ENCODE measurements around the gene XRRA1.
"Not testable (repeated sequence)": the region's sequence is repeated elsewhere in the genome, so short reads cannot be mapped to it uniquely, and the experiment has no call there.

Gene XRRA1

DNA sequence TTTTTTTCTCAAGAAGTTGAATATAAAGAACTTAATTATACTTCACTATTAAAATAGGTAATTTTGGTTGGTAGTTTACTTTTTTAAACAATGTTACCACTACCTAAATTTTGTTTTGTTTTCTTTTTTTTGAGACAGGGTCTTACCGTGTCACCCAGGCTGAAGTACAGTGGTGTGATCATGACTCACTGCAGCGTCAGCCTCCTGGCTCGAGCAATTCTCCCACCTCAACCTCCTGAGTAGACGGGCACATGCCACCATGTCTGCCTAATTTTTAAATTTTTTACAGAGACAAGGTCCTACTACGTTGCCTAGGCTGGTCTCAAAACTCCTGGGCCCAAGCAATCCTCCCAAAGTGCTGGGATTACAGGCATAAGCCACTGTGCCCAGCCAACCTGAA, 17.8 kb upstream of the XRRA1 start:
- H3F3A ChIP-seq (ENCODE audit: low read depth): no peaks in the 10 kb centered on the region
- peaks cover 7% of the 10 kb centered on the region for H3K4me1 ChIP-seq (ENCODE audit: insufficient read depth, low read length, poor library complexity, severe bottlenecking)
- no peak overlapping the region for H3K4me2 ChIP-seq (ENCODE audit: low read depth, low read length, poor library complexity, severe bottlenecking)
- peaks cover 62% of the 10 kb centered on the region for H3K79me2 ChIP-seq (ENCODE audit: insufficient read depth, low read length)
- H3K9ac ChIP-seq (ENCODE audit: low read depth, low read length, poor library complexity, severe bottlenecking): no peak overlapping the region
- no peaks in the 10 kb centered on the region for H3K27me3 ChIP-seq (ENCODE audit: insufficient read depth, low read length, poor library complexity, severe bottlenecking)
- no peak overlapping the region for H2AFZ ChIP-seq (ENCODE audit: low read length)
- TF ChIP-seq EZH2phosphoT487 (IDR thresholded peaks at IDR 0.05; ENCODE audit: borderline replicate concordance): no peak
- TF ChIP-seq, protein P1, sequence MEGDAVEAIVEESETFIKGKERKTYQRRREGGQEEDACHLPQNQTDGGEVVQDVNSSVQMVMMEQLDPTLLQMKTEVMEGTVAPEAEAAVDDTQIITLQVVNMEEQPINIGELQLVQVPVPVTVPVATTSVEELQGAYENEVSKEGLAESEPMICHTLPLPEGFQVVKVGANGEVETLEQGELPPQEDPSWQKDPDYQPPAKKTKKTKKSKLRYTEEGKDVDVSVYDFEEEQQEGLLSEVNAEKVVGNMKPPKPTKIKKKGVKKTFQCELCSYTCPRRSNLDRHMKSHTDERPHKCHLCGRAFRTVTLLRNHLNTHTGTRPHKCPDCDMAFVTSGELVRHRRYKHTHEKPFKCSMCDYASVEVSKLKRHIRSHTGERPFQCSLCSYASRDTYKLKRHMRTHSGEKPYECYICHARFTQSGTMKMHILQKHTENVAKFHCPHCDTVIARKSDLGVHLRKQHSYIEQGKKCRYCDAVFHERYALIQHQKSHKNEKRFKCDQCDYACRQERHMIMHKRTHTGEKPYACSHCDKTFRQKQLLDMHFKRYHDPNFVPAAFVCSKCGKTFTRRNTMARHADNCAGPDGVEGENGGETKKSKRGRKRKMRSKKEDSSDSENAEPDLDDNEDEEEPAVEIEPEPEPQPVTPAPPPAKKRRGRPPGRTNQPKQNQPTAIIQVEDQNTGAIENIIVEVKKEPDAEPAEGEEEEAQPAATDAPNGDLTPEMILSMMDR (conservative IDR thresholded peaks at IDR 0.05; ENCODE audit: low read length): no peak
- H3K9me2 ChIP-seq (replicated peaks; ENCODE audit: low read depth, low read length): no peaks in the 10 kb centered on the region
- no peak overlapping the region for H3K4me3 ChIP-seq (ENCODE audit: low read length, poor library complexity, severe bottlenecking)
- H3K36me3 ChIP-seq (ENCODE audit: insufficient read depth, low read length): peaks cover 64% of the 10 kb centered on the region
- H3K9me3 ChIP-seq (ENCODE audit: insufficient read depth, low read depth, low read length): no peaks in the 10 kb centered on the region
- peaks cover 50% of the 10 kb centered on the region for H4K20me1 ChIP-seq (ENCODE audit: insufficient read depth, low read length, poor library complexity, severe bottlenecking)

DNA sequence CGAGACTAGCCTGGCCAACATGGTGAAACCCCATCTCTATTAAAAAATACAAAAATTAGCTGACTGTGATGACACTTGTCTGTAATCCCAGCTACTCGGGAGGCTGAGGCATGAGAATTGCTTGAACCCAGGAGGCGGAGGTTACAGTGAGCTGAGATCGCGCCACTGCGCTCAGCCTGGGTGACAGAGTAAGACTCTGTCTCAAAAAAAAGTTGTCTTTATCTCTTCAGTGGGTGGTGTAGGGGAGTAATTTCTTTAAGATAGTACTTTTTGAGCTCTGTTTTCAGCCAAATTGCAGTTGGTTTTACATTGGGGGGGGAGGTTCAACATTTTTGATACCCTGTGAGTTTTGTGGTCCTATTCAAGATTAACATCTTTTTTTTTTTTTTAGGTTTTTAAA, 11.2 kb upstream of the XRRA1 start:
- not testable (repeated sequence) for H3K9me2 ChIP-seq (replicated peaks; ENCODE audit: low read depth, low read length); H3K27me3 ChIP-seq (ENCODE audit: insufficient read depth, low read length, poor library complexity, severe bottlenecking); H3K9me3 ChIP-seq (ENCODE audit: insufficient read depth, low read depth, low read length); H2AFZ ChIP-seq (ENCODE audit: low read length); H3K4me3 ChIP-seq (ENCODE audit: low read length, poor library complexity, severe bottlenecking); H3K9ac ChIP-seq (ENCODE audit: low read depth, low read length, poor library complexity, severe bottlenecking); H3F3A ChIP-seq (ENCODE audit: low read depth)
- H3K4me1 ChIP-seq (ENCODE audit: insufficient read depth, low read length, poor library complexity, severe bottlenecking): peaks cover 49% of the 10 kb centered on the region
- peaks cover 13% of the 10 kb centered on the region; the same call in 1 of the 2 replicates for H3K36me3 ChIP-seq (ENCODE audit: insufficient read depth, low read length)
- H3K79me2 ChIP-seq (ENCODE audit: insufficient read depth, low read length): peaks cover 98% of the 10 kb centered on the region
- H4K20me1 ChIP-seq (ENCODE audit: insufficient read depth, low read length, poor library complexity, severe bottlenecking): peaks cover 88% of the 10 kb centered on the region
- H3K4me2 ChIP-seq (ENCODE audit: low read depth, low read length, poor library complexity, severe bottlenecking): peak overlapping the region; percentile 51

DNA sequence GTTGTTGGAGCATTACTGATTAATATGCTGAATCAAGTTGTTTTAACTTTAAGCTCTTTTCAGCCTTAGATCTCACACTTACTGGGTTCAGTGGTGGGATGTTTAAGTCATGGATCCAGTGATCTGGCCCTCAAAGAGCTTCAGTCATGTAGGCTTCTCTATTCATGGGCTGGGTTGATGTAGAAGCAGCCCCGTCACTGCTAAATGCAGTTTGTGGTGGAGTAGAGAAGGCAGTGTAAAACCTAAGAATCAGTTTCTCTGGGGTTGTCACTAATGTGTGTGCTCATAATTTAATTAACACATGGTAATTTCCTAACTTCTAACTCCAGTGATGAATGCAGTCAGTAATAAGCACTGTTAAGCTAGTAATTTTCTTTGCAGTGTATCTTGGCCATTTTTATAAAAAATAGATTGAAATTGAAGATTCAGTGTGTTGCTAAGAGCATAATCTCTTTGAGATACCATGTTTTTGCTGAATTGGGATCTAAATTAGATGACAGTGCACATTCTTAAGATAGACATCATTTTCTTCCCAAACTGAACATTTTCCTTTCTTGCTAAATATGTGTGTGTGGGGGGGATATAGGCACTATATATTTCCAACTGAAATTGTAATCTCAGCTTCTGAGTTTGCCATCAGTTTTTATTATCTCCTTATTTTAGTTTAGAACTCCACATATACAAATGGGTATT, 9.2 kb upstream of the XRRA1 start:
- no peak overlapping the region for H3K9ac ChIP-seq (ENCODE audit: low read depth, low read length, poor library complexity, severe bottlenecking)

More for the DNA sequence above, 9.2 kb upstream of the XRRA1 start:
- no peaks in the 10 kb centered on the region for H3K9me2 ChIP-seq (replicated peaks; ENCODE audit: low read depth, low read length)
- no peak overlapping the region for H2AFZ ChIP-seq (ENCODE audit: low read length)
- peak overlapping the region; percentile 13 for H3K4me3 ChIP-seq (ENCODE audit: low read length, poor library complexity, severe bottlenecking)
- H3K4me2 ChIP-seq (ENCODE audit: low read depth, low read length, poor library complexity, severe bottlenecking): peak overlapping the region; percentile 51
- H3K4me1 ChIP-seq (ENCODE audit: insufficient read depth, low read length, poor library complexity, severe bottlenecking): peaks cover 69% of the 10 kb centered on the region
- H3K36me3 ChIP-seq (ENCODE audit: insufficient read depth, low read length): peaks cover 5% of the 10 kb centered on the region; the same call in 1 of the 2 replicates
- H3K27me3 ChIP-seq (ENCODE audit: insufficient read depth, low read length, poor library complexity, severe bottlenecking): no peaks in the 10 kb centered on the region
- no peaks in the 10 kb centered on the region for H3F3A ChIP-seq (ENCODE audit: low read depth)
- TF ChIP-seq, protein P1 (conservative IDR thresholded peaks at IDR 0.05; ENCODE audit: low read length): no peak
- TF ChIP-seq EZH2phosphoT487 (IDR thresholded peaks at IDR 0.05; ENCODE audit: borderline replicate concordance): no peak
- peaks cover 91% of the 10 kb centered on the region for H4K20me1 ChIP-seq (ENCODE audit: insufficient read depth, low read length, poor library complexity, severe bottlenecking)
- H3K9me3 ChIP-seq (ENCODE audit: insufficient read depth, low read depth, low read length): no peaks in the 10 kb centered on the region
- H3K79me2 ChIP-seq (ENCODE audit: insufficient read depth, low read length): peaks cover 99% of the 10 kb centered on the region
